Left renal pelvis (tissue), 4 donors: Measurements from ENCODE around the gene JPH2. TPM values are rescaled to one million over a fixed set of nuclear protein-coding genes. Genes with fewer than 3 reads are reported as not detected.
A peak's percentile ranks its signal among the peaks of the same experiment; 100 is the strongest.

Experiments
- DNase-seq, 4 donors: peaks; one replicate each; pipeline ENCODE4 v3.0.0-alpha.2; 2013; ENCODE audit warnings: low read depth in 4 of 4, low spot score in 3 of 4
- polyA plus RNA-seq, 4 donors: library from polyadenylated mRNA; unstranded; fragments of 120-200 nt; gene quantifications; one replicate each; pipeline ENCODE4 v1.2.1, GENCODE V29; 2013; ENCODE audit not compliant: insufficient read length in 4 of 4

JPH2 gene
- polyA plus RNA-seq, 4 donors, result 0.98 to 1.8 (median 1.3) TPM

- peak in 1 of 4 donors; percentile 30 for DNase-seq
These were observed 103.6 kb downstream of the JPH2 start for GRCh38 chr20:44083220-44083933.

DNA sequence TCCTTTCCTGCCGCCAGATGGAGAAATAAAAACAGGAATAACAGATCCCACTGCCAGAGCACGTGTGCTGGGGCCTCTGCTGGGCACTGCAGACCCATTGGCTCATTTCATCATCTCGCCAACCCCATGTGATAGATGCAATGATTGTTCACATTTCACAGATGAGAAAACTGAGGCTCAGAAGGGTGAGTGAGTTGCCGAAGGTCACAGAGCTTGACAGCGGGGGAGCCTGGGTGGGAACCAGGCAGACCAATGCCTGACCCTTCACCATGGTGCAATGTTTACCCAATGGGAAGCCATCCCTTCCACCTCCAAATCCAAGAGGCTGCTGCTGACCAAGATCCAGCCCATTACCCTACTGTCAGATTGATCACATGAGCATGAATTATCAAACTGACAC lies 105.1 kb downstream of the JPH2 start:
- DNase-seq, result no peak

DNA sequence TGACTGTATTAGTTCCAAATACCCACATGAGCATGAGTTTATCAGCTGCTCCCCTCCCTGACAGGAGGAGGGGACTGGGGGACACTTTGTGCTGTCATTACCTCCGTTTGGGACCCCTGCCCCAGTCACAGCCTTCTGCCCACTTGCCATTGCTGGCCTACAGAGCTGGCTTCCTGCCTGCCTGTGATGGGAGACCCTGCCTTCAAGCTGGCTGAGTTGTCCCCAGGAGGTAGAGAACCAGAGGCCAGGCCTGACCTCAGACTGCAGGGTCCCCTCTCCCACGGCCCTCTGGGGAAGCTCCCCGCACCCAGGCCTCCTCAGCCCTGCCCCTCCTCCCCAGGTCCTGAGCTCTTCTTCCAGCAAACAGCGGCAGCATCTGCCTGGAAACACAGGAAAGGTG lies 105.5 kb downstream of the JPH2 start:
- DNase-seq, result no peak

GRCh38 chr20:44080646-44081267 lies 106.2 kb downstream of the JPH2 start:
- DNase-seq, result peak; percentile 37 to 50 (median 46)

GRCh38 chr20:44080064-44080463 lies 106.9 kb downstream of the JPH2 start:
- DNase-seq, result no peak

- no peak for DNase-seq
These were observed 107.7 kb downstream of the JPH2 start for GRCh38 chr20:44079291-44079690.

- no peak for DNase-seq
These were observed 111.1 kb downstream of the JPH2 start for GRCh38 chr20:44075950-44076232.

- no peak for DNase-seq
These were observed 111.6 kb downstream of the JPH2 start for GRCh38 chr20:44075191-44075949.

- no peak for DNase-seq
These were observed 112.5 kb downstream of the JPH2 start for GRCh38 chr20:44074252-44075151.

DNA sequence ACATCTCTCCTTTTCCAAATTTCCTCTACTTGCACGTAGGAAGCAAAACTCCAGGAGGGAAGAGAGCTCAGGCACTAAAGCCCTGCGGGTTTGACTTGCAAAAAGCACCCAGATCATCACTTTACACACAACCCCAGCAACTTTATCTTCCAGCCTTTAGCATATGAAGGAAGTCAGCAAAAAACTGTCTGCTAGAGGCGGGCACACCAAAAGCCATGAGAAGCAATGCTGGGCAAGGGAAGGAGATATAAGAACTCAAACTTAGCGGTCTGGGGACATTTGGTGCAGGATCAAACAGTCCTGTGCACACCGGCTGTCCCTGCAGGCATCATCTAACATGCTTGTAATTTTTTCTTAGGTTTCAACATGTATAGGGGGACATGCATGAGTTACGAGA lies 113.3 kb downstream of the JPH2 start:
- DNase-seq, result no peak

- DNase-seq, result no peak
These were observed 113.8 kb downstream of the JPH2 start for GRCh38 chr20:44073011-44073674.

- DNase-seq, result no peak
These were observed 114.6 kb downstream of the JPH2 start for GRCh38 chr20:44072384-44072783.

DNA sequence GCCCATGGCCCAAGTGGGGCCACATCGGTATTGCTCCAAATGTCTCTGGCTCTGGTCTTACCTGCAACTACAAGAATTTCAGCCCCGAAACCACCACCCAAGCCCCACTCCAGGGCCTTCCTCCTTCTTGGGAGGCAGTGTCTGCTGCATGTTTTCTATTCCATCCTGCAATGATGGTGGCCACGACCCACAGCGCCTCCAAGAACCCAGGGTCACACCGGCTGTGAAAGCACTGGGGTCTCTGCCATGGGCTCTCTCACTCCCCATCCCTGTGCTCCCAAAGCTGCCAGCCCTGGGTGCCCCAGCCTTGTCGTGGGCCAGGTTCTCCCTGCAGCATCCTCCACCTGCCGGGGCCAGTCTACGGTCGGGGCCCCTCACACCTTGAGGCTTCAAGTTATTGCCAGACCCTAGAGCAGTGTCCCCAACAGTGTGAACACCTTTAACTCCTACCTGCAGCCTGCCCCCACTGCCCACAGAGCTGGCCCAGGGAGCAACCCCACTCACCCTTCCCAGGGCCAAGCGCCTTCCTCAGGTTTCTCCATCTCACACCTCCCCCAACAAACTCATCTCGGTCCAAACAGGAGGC lies 115.4 kb downstream of the JPH2 start:
- no peak for DNase-seq

DNA sequence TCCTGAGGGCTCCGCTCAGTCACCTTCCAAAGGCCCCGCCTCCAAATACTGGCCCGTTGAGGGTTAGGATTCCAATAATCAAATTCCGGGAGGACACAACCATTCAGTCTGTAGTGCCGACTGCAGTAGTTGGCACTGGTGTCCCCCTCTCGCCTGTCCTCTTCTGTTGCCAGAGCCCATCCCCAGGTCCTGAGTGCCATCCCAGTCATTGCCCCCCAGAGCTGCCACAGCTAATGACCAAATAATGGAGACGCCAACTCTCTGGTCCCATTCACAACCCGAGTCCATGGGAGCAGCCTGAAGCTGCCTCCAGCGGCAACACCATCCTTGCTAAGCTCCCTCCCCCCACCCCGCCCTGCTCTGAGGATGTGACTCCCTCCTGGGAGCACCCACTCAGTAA lies 115.9 kb downstream of the JPH2 start:
- no peak for DNase-seq

- no peak for DNase-seq
These were observed 116.7 kb downstream of the JPH2 start for GRCh38 chr20:44070139-44070900.

- no peak for DNase-seq
These were observed 117.6 kb downstream of the JPH2 start for GRCh38 chr20:44069203-44070011.

DNA sequence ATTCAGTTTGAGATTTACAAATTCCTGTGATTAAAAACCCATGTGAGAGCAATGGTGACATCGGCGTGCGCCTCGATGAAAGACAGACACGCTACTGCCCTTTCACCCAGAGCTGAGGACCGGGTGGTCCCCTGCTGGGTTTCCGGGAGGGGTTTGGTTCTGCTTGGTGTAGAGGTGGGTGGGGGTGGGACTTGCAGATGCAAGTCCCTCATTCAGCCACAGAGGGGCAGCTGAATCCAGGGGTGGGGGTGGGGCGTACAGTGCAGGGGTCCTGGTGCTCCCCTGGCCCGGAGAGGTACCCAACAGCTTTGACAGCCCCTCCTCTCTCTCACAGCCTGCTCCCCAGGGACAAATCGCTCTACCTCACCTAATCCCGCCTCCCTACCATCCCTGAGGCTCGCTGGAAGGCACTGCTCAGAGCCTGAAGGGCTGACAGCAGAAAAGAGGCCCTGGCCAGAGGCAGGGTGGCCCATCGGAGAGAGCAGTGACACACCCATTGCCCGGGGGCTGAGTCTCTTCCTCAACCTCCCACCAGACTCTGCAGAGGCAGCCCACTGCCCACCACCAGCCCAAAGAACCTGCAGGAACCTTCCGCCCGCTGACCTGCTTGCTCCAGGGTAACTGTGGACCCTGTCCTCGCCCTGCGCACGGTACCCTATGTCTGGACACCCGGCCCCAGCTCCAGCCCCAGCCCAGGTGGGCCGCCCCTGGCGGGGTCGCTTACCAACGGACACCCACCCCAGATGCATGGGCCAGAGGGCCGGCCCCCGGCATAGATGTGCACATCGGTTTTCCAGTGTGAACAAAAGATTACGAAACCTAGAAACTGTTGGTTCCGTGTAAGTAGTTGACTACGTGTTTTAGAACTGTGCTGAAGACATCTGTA lies 118.4 kb downstream of the JPH2 start:
- no peak for DNase-seq
